ENCODE measurements around the gene PRICKLE1. TPM values are rescaled to one million over a fixed set of nuclear protein-coding genes. Genes with fewer than 3 reads are reported as not detected.

PRICKLE1 gene
- total and polyA plus RNA-seq, 2 of the 4 experiments (the other 2 are of a cell fraction) = 21.3 to 21.7 TPM

- H2BK20ac ChIP-seq (ENCODE audit: low read depth, low read length) = no peak overlapping the region
- H4K8ac ChIP-seq (ENCODE audit: low read depth in 2 of 2, low read length in 2 of 2) = no peak overlapping the region
- intact Hi-C loops (cut with micrococcal nuclease) = no loop called here
- no peak overlapping the region for H3K18ac ChIP-seq (ENCODE audit: low read depth, low read length)
- no peak overlapping the region for H2AK5ac ChIP-seq (ENCODE audit: low read depth, low read length)
- H2AK9ac ChIP-seq (replicated peaks; ENCODE audit: low read depth, low read length, poor library complexity) = no peak overlapping the region
- no peak overlapping the region for H3K9ac ChIP-seq (ENCODE audit: low read depth, low read length)
- ChIA-PET POLR2A (ENCODE audit: unreplicated experiment) (interaction anchor here (0.6 kb wide), 1 partner anchor 25 kb away, joined by 3 read pairs; no protein-coding TSS in a partner anchor), CTCF (interaction anchor here (0.6 to 0.7 kb wide), 2 partner anchors 42 to 390 kb away, joined by 3 read pairs; no protein-coding TSS in a partner anchor)
- H2BK5ac ChIP-seq (ENCODE audit: low read depth, low read length, poor library complexity, severe bottlenecking) = no peak overlapping the region
- no peak for ATAC-seq (ENCODE audit: low read depth)
- no peak overlapping the region for H2BK15ac ChIP-seq (ENCODE audit: low read depth, low read length)
- no CpG with 5 or more reads among the region's 4 CpGs for WGBS, 2 experiments (ENCODE audit: extremely low coverage in 2 of 2, insufficient read length in 1 of 2)
- H3K79me1 ChIP-seq (ENCODE audit: low read depth in 1 of 2, low read length in 2 of 2) = no peaks in the 10 kb centered on the region
- H3K27me3 ChIP-seq (ENCODE audit: control insufficient read depth, insufficient read depth, low read length) = no peaks in the 10 kb centered on the region
- H3K56ac ChIP-seq (ENCODE audit: extremely low read depth, insufficient read depth, low read length) = no peak overlapping the region
- dilution Hi-C loops (cut with HindIII; ENCODE audit: low sequenced_read_pairs, unreplicated experiment) = no loop called here
- no peaks in the 10 kb centered on the region for H3K4me1 ChIP-seq (ENCODE audit: control insufficient read depth, insufficient read depth, low read length)
- no peak overlapping the region for H3K27ac ChIP-seq (ENCODE audit: insufficient read depth, low read length)
- H4K5ac ChIP-seq (ENCODE audit: low read depth, low read length) = no peak overlapping the region
- TF ChIP-seq CEBPB (IDR thresholded peaks at IDR 0.05; ENCODE audit: low read depth, low read length) = no peak
- TF ChIP-seq BHLHE40 (IDR thresholded peaks at IDR 0.05; ENCODE audit: low read depth, low read length) = no peak
- BruUV-seq (replicated peaks) = no TSS peak
- no peaks in the 10 kb centered on the region for H3K36me3 ChIP-seq (ENCODE audit: control insufficient read depth, insufficient read depth, low read length)
- DNase-seq = no peak
- H2BK120ac ChIP-seq (ENCODE audit: low read depth, low read length) = no peak overlapping the region
- H4K91ac ChIP-seq (ENCODE audit: insufficient read depth, low read depth, low read length) = no peak overlapping the region
- H3K4me2 ChIP-seq (ENCODE audit: low read depth, low read length) = no peak overlapping the region
- H3K4me3 ChIP-seq (ENCODE audit: insufficient read depth, low read depth, low read length) = no peak overlapping the region
- H3K4ac ChIP-seq (ENCODE audit: low read depth, low read length) = no peak overlapping the region
- H3K23ac ChIP-seq (ENCODE audit: low read depth, low read length) = no peak overlapping the region
- H2AFZ ChIP-seq (replicated peaks; ENCODE audit: low read length, poor library complexity) = no peak overlapping the region
- in situ Hi-C loops (cut with MboI; ENCODE audit: low sequenced_read_pairs) = no loop called here
- no peaks in the 10 kb centered on the region for H3K9me3 ChIP-seq (ENCODE audit: control insufficient read depth, insufficient read depth, low read length)
- H4K20me1 ChIP-seq (ENCODE audit: insufficient read depth, low read length) = no peaks in the 10 kb centered on the region
- no peak overlapping the region for H3K14ac ChIP-seq (replicated peaks; ENCODE audit: low read depth, low read length)
- H3K9me1 ChIP-seq (ENCODE audit: insufficient read depth, low read length) = no peaks in the 10 kb centered on the region
Measured at GRCh38 chr12:42638697-42639096, 49.2 kb upstream of the PRICKLE1 start.
